ENCODE measurements around the gene CCNT1.

DNA sequence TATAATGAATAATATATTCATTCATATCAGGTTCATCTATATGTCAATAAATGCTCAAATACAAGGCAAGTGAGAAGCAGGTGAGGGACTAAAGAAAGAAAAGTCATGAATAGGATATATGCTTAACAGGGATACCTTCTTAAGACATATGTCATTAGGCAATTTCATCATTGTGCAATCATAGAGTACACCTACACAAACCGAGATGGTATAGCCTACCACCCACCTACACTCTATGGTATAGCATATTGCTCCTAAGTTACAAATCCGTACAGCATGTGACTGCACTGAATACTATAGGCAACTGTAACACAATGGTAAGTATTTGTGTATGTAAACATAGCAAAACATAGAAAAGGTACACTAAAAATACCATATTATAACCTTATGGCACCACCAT is 73.5 kb downstream of the CCNT1 start:
- TF ChIP-seq, protein P1, sequence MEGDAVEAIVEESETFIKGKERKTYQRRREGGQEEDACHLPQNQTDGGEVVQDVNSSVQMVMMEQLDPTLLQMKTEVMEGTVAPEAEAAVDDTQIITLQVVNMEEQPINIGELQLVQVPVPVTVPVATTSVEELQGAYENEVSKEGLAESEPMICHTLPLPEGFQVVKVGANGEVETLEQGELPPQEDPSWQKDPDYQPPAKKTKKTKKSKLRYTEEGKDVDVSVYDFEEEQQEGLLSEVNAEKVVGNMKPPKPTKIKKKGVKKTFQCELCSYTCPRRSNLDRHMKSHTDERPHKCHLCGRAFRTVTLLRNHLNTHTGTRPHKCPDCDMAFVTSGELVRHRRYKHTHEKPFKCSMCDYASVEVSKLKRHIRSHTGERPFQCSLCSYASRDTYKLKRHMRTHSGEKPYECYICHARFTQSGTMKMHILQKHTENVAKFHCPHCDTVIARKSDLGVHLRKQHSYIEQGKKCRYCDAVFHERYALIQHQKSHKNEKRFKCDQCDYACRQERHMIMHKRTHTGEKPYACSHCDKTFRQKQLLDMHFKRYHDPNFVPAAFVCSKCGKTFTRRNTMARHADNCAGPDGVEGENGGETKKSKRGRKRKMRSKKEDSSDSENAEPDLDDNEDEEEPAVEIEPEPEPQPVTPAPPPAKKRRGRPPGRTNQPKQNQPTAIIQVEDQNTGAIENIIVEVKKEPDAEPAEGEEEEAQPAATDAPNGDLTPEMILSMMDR (IDR thresholded peaks at IDR 0.05) = no peak
- TF ChIP-seq POLR2AphosphoS5 (IDR thresholded peaks at IDR 0.05) (no peak), POLR2A (IDR thresholded peaks at IDR 0.05) (no peak)

Data from gastroesophageal sphincter (tissue), 3 donors.